HFFc6 (cell line): ENCODE data around the gene VHLL. TPM values are rescaled to one million over a fixed set of nuclear protein-coding genes. Genes with fewer than 3 reads are reported as not detected.

Experiments used
- DNase-seq: peaks from one replicate; pipeline ENCODE4 v3.0.0-alpha.2; 2018
- H3K27ac Mint-ChIP-seq: 2 replicates; pipeline ENCODE4 v1.8.0; 2020; ENCODE audit warnings: mild to moderate bottlenecking, mixed read lengths
- H3K27me3 Mint-ChIP-seq: 2 replicates; pipeline ENCODE4 v1.8.0; 2021; ENCODE audit warnings: mild to moderate bottlenecking, moderate library complexity, mixed read lengths; ENCODE audit not compliant: insufficient read depth
- H3K36me3 Mint-ChIP-seq: 2 replicates; pipeline ENCODE4 v1.8.0; 2021; ENCODE audit warnings: low read depth, mixed read lengths
- H3K4me1 Mint-ChIP-seq: 2 replicates; pipeline ENCODE4 v1.8.0; 2020; ENCODE audit warnings: low read depth, mixed read lengths
- H3K4me3 Mint-ChIP-seq: 2 replicates; pipeline ENCODE4 v1.8.0; 2020; ENCODE audit warnings: mild to moderate bottlenecking, moderate library complexity, mixed read lengths
- H3K9me3 Mint-ChIP-seq: 2 replicates; pipeline ENCODE4 v1.8.0; 2020; ENCODE audit warnings: mild to moderate bottlenecking, mixed read lengths
- CTCF ChIP-seq: fragments of 200-600 bp; sonication (generic); IDR thresholded peaks from 2 replicates; pipeline ENCODE4 v1.5.0; 2021; ENCODE audit warnings: antibody characterized with exemption, mild to moderate bottlenecking
- total RNA-seq, 6 experiments: library from RNA; stranded (reverse); fragmentation: NEBNext Ultra II Directional; extraction: Animal tissue kit (Norgen Biotek cat#: 25700); gene quantifications; 2 replicates in 1 of 6; 3 replicates in 5 of 6; pipeline ENCODE4 v1.2.3, GENCODE V29; 2021

Gene VHLL
- total RNA-seq, 6 experiments from 2014 or later, result not detected

GRCh38 chr1:156262461-156263287 is 36.4 kb downstream of the VHLL start:
- Mint-ChIP-seq H3K27ac (peak overlapping the region; percentile 86), H3K4me1 (peaks cover 34% of the 10 kb centered on the region), H3K27me3 (peaks cover 2% of the 10 kb centered on the region; the same call in 1 of the 2 replicates), H3K4me3 (peak overlapping the region; percentile 61), H3K36me3 (peaks cover 69% of the 10 kb centered on the region), H3K9me3 (no peaks in the 10 kb centered on the region)
- no peak for TF ChIP-seq CTCF
- DNase-seq, result peak; percentile 89

- peaks cover 40% of the 10 kb centered on the region for H3K4me1 Mint-ChIP-seq
- H3K27ac Mint-ChIP-seq, result peak overlapping the region; percentile 81
- H3K36me3 Mint-ChIP-seq, result peaks cover 67% of the 10 kb centered on the region
- H3K4me3 Mint-ChIP-seq, result no peak overlapping the region
- no peak for TF ChIP-seq CTCF
- no peaks in the 10 kb centered on the region for H3K9me3 Mint-ChIP-seq
- DNase-seq, result no peak
- H3K27me3 Mint-ChIP-seq, result peaks cover 2% of the 10 kb centered on the region
Measured at GRCh38 chr1:156260896-156261295, 38.2 kb downstream of the VHLL start.

- Mint-ChIP-seq H3K9me3 (no peaks in the 10 kb centered on the region), H3K4me3 (no peak overlapping the region), H3K27ac (peak overlapping the region; percentile 40; the same call in 1 of the 2 replicates), H3K36me3 (peaks cover 60% of the 10 kb centered on the region), H3K27me3 (peaks cover 2% of the 10 kb centered on the region), H3K4me1 (peaks cover 40% of the 10 kb centered on the region)
- no peak for DNase-seq
- TF ChIP-seq CTCF, result peak; percentile 36
Measured at GRCh38 chr1:156259805-156260204, 39.3 kb downstream of the VHLL start.

GRCh38 chr1:156258859-156259258 is 40.2 kb downstream of the VHLL start:
- Mint-ChIP-seq H3K9me3 (no peaks in the 10 kb centered on the region), H3K4me1 (peaks cover 33% of the 10 kb centered on the region), H3K36me3 (peaks cover 58% of the 10 kb centered on the region), H3K4me3 (no peak overlapping the region), H3K27ac (no peak overlapping the region), H3K27me3 (peaks cover 2% of the 10 kb centered on the region)
- no peak for DNase-seq
- no peak for TF ChIP-seq CTCF

GRCh38 chr1:156257711-156258110 is 41.4 kb downstream of the VHLL start:
- Mint-ChIP-seq H3K4me1 (peaks cover 21% of the 10 kb centered on the region), H3K27ac (no peak overlapping the region), H3K27me3 (peaks cover 4% of the 10 kb centered on the region), H3K36me3 (peaks cover 60% of the 10 kb centered on the region), H3K4me3 (no peak overlapping the region), H3K9me3 (no peaks in the 10 kb centered on the region)
- TF ChIP-seq CTCF, result no peak
- DNase-seq, result no peak
